Left lung (tissue), 10 donors: ENCODE measurements around the gene MEGF8. TPM values are rescaled to one million over a fixed set of nuclear protein-coding genes. Genes with fewer than 3 reads are reported as not detected.

Experiments
- ATAC-seq: fragments of 200-7000 bp; cut with Tn5 transposase; one replicate; pipeline ENCODE4 v1.9.1; 2020; ENCODE audit warnings: moderate library complexity
- DNase-seq, 4 donors: peaks; one replicate each; pipeline ENCODE4 v3.0.0-alpha.2; 2013 to 2020
- H3K27ac ChIP-seq, 2 donors: fragments of 200-600 bp; sonication (generic) in 1 of 2; one replicate each; pipeline versions ENCODE4 v1.5.0 to v1.8.0; 2020 to 2021
- H3K27me3 ChIP-seq, 2 donors: fragments of 200-600 bp; sonication (generic) in 1 of 2; one replicate each; pipeline versions ENCODE4 v1.5.0 to v1.8.0; 2020 to 2021
- H3K36me3 ChIP-seq, 2 donors: fragments of 200-600 bp; sonication (generic) in 1 of 2; one replicate each; pipeline versions ENCODE4 v1.5.0 to v1.8.0; 2020 to 2021
- H3K4me1 ChIP-seq, 2 donors: fragments of 200-600 bp; one replicate each; pipeline ENCODE4 v1.8.0; 2021
- H3K4me3 ChIP-seq, 2 donors: fragments of 200-600 bp; sonication (generic) in 1 of 2; one replicate each; pipeline versions ENCODE4 v1.5.0 to v1.8.0; 2020 to 2021; ENCODE audit warnings: mild to moderate bottlenecking in 1 of 2
- H3K9me3 ChIP-seq, 2 donors: fragments of 200-600 bp; sonication (generic) in 1 of 2; one replicate each; pipeline versions ENCODE4 v1.5.0 to v1.8.0; 2020 to 2021
- intact Hi-C, 2 donors: fragments of 100-400 bp; cut with DNase I; formaldehyde crosslinking; loops; one replicate each; pipeline versions ENCODE4 v1.11.2 to v1.14.2; 2022
- polyA plus RNA-seq, 6 donors: library from polyadenylated mRNA; unstranded; fragments of 120-200 nt; gene quantifications; one replicate each; pipeline ENCODE4 v1.2.1, GENCODE V29; 2013; ENCODE audit not compliant: insufficient read length in 6 of 6
- total RNA-seq, 2 donors: library from RNA; stranded (reverse); fragmentation: NEBNext Ultra II Directional; extraction: Animal tissue kit (Norgen Biotek cat#: 25700); gene quantifications; one replicate each; pipeline ENCODE4 v1.2.1, GENCODE V29; 2021
- TF ChIP-seq, protein P1 (sequence below), 2 donors: fragments of 200-600 bp; sonication (generic) in 1 of 2; IDR thresholded peaks; one replicate each; pipeline versions ENCODE4 v1.5.0 to v1.8.0; 2021; ENCODE audit warnings: antibody characterized with exemption in 2 of 2
- donor health status: DM: no; HTN: yes; CAD: no.
- donor health status: DM: no; HTN: no; CAD: no.

Gene MEGF8
- total and polyA plus RNA-seq, 8 donors, result 15.7 to 38.9 (median 34.8) TPM

DNA sequence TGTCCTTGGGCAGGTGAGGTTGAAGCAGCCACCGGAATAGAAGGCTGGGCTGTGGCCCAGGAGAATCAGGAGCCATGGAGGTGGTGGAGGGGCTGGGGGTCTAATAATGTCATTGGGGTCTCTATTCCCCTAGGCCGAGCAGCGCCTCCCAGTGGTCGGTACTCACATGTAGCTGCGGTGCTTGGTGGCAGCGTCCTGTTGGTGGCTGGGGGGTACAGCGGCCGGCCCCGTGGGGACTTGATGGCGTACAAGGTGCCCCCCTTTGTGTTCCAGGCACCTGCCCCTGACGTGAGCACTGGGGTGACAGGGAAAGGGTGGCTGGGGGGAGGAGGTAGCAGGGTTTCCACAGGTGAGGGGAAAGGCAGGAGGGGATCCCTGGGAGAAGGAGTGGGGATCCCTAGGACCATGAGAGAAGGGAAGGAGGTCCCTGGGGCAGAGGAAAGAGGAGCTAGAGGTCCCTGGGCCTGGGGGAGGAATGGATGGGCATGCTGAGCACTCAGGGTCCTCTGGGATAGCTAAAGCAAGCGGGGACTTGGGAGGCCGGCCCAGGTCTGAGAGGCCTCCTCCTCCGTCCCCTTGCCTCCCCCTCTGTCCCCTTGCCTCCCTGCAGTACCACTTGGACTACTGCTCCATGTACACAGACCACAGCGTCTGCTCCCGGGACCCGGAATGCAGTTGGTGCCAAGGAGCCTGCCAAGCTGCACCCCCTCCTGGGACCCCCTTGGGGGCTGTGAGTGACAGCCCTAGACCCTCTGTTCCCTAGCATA, 18.1 kb downstream of the MEGF8 start:
- intact Hi-C loops, result no loop called here
- peaks cover 0 to 14% of the 10 kb centered on the region in 2 donors for H3K4me1 ChIP-seq
- no peaks in the 10 kb centered on the region for H3K27me3 ChIP-seq
- H3K4me3 ChIP-seq, result no peak overlapping the region
- TF ChIP-seq, protein P1, sequence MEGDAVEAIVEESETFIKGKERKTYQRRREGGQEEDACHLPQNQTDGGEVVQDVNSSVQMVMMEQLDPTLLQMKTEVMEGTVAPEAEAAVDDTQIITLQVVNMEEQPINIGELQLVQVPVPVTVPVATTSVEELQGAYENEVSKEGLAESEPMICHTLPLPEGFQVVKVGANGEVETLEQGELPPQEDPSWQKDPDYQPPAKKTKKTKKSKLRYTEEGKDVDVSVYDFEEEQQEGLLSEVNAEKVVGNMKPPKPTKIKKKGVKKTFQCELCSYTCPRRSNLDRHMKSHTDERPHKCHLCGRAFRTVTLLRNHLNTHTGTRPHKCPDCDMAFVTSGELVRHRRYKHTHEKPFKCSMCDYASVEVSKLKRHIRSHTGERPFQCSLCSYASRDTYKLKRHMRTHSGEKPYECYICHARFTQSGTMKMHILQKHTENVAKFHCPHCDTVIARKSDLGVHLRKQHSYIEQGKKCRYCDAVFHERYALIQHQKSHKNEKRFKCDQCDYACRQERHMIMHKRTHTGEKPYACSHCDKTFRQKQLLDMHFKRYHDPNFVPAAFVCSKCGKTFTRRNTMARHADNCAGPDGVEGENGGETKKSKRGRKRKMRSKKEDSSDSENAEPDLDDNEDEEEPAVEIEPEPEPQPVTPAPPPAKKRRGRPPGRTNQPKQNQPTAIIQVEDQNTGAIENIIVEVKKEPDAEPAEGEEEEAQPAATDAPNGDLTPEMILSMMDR (IDR thresholded peaks at IDR 0.05), result no peak
- ATAC-seq (no peak), DNase-seq (no peak)
- H3K36me3 ChIP-seq, result peaks cover 0 to 22% of the 10 kb centered on the region in 2 donors
- H3K9me3 ChIP-seq, result no peaks in the 10 kb centered on the region
- H3K27ac ChIP-seq, result no peak overlapping the region

DNA sequence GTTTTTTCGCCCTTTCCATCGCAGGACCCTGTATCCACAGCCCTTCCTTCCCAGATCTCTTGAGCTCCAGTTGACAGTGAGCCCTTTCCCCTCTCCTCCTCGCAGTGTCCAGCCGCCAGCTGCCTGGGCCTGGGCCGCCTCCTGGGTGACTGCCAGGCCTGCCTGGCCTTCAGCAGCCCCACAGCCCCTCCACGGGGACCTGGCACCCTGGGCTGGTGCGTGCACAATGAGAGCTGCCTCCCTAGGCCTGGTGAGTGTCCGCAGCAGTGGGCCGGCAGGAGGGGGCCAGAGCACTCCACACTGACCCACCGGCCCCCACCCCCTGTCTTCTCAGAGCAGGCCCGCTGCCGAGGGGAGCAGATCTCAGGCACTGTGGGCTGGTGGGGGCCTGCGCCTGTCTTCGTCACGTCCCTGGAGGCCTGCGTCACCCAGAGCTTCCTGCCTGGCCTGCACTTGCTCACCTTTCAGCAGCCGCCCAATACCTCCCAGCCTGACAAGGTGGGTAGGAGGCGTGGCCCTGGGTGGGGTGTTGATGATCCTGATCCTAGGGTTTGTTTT, 19.0 kb downstream of the MEGF8 start:
- H3K4me3 ChIP-seq, result no peak overlapping the region
- no peaks in the 10 kb centered on the region for H3K9me3 ChIP-seq
- H3K27ac ChIP-seq, result no peak overlapping the region
- intact Hi-C loops, result no loop called here
- peaks cover 0 to 14% of the 10 kb centered on the region in 2 donors for H3K4me1 ChIP-seq
- H3K27me3 ChIP-seq, result no peaks in the 10 kb centered on the region
- TF ChIP-seq, protein P1 (IDR thresholded peaks at IDR 0.05), result no peak
- DNase-seq (peak in 1 of 4 donors; percentile 66), ATAC-seq (no peak)
- peaks cover 0 to 24% of the 10 kb centered on the region in 2 donors for H3K36me3 ChIP-seq

DNA sequence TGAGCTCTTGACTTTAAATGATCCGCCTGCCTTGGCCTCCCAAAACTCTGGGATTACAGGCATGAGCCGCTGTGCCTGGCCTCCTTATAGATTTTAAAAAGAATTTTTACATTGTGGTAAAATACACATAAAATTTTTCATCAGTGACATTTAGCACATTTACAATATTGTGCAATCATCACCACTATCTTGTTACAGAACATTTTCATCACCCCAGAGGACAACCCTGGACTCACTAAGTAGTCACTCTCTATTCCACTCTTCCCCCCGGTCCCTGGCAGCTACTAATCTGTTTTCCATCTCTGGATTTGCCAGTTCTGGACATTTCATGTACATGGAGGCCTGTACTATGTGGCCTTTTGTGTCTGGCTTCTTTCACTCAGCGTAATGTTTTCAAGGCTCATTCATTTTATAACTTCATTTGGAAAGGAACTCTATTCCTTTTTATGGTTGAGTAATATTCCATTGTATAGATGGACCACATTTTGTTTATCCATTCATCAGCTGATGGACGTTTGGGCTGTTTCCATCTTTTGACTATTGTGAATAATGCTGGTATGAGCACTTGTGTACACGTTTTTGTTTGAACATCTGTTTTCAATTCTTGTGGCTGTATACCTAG, 19.9 kb downstream of the MEGF8 start:
- H3K36me3 ChIP-seq, result peaks cover 0 to 24% of the 10 kb centered on the region in 2 donors
- intact Hi-C loops, result no loop called here
- no peak for ATAC-seq

DNA sequence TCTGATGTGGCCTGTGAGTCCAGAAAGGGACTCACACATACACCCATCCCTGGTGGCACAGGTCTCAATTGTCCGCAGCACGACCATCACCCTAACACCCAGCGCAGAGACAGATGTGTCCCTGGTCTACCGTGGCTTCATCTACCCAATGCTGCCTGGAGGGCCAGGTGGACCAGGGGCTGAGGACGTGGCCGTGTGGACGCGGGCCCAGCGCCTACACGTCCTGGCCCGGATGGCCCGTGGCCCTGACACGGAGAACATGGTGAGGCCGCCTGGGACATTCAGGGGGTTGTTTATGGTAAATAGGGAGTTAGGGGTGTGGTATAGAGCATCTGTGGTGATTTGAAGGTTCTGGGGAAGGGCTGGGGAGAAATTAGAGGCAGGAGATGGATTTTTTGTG, 22.8 kb downstream of the MEGF8 start:
- DNase-seq (peak in 1 of 4 donors; percentile 49), ATAC-seq (no peak)
- peaks cover 0 to 20% of the 10 kb centered on the region in 2 donors for H3K36me3 ChIP-seq
- H3K9me3 ChIP-seq, result no peaks in the 10 kb centered on the region
- H3K27ac ChIP-seq, result no peak overlapping the region
- TF ChIP-seq, protein P1 (IDR thresholded peaks at IDR 0.05), result no peak
- H3K4me1 ChIP-seq, result peaks cover 0 to 14% of the 10 kb centered on the region in 2 donors
- intact Hi-C loops, result no loop called here
- H3K4me3 ChIP-seq, result no peak overlapping the region
- H3K27me3 ChIP-seq, result no peaks in the 10 kb centered on the region

More for the DNA sequence above, 19.9 kb downstream of the MEGF8 start:
- DNase-seq, result no peak
- Histone ChIP-seq H3K27me3 (no peaks in the 10 kb centered on the region), H3K4me1 (peaks cover 0 to 14% of the 10 kb centered on the region in 2 donors), H3K4me3 (no peak overlapping the region), H3K9me3 (no peaks in the 10 kb centered on the region), H3K27ac (no peak overlapping the region)
- TF ChIP-seq, protein P1 (IDR thresholded peaks at IDR 0.05), result no peak
